Ovary (tissue), 9 donors: ENCODE measurements around the gene PRR20G. TPM values are rescaled to one million over a fixed set of nuclear protein-coding genes. Genes with fewer than 3 reads are reported as not detected.

Source experiments
- DNase-seq, 5 donors: peaks; one replicate each; pipeline ENCODE4 v3.0.0-alpha.2; 2019 to 2020
- H3K27ac ChIP-seq, 2 donors: fragments of 200-600 bp; one replicate each; pipeline versions ENCODE4 v1.5.1 to v1.8.0; 2019 to 2022
- H3K27me3 ChIP-seq: fragments of 200-600 bp; one replicate; pipeline ENCODE4 v1.8.0; 2022
- H3K36me3 ChIP-seq: fragments of 200-600 bp; sonication (generic); one replicate; pipeline ENCODE4 v1.5.1; 2019
- H3K4me1 ChIP-seq: one replicate; pipeline ENCODE4 v1.8.1; 2013; ENCODE audit warnings: mild to moderate bottlenecking, moderate library complexity; ENCODE audit not compliant: insufficient read depth
- H3K4me3 ChIP-seq: fragments of 200-600 bp; sonication (generic); one replicate; pipeline ENCODE4 v1.5.1; 2017
- H3K9me3 ChIP-seq, 2 donors: fragments of 200-600 bp in 1 of 2; sonication (generic) in 1 of 2; one replicate each; pipeline versions ENCODE4 v1.5.1 to v1.8.1; 2013 to 2019; ENCODE audit warnings: mild to moderate bottlenecking in 1 of 2, moderate library complexity in 1 of 2
- CTCF ChIP-seq, 3 donors: fragments of 450-650 bp in 2 of 3; fragments of 200-600 bp in 1 of 3; IDR thresholded peaks; one replicate each; pipeline versions ENCODE4 v1.5.1 to v1.8.0; 2016 to 2022; ENCODE audit warnings: antibody characterized with exemption in 3 of 3, mild to moderate bottlenecking in 1 of 3
- EP300 ChIP-seq: sonication (generic); formaldehyde crosslinking; IDR thresholded peaks from one replicate; pipeline ENCODE4 v1.6.1; 2017; ENCODE audit warnings: antibody characterized with exemption
- POLR2A ChIP-seq: fragments of 450-650 bp; IDR thresholded peaks from one replicate; pipeline ENCODE4 v1.6.1; 2017; ENCODE audit warnings: antibody characterized with exemption, mild to moderate bottlenecking, moderate library complexity
- WGBS, 3 donors: extraction: QIAGEN DNeasy Blood & Tissue Kit in 1 of 3; methylation state at CpG; one replicate each; pipeline versions ENCODE4 v1.1.5 to v1.1.7; 2013 to 2017; 5-methylcytosine and 5-hydroxymethylcytosine counted together
- intact Hi-C, 4 donors: fragments of 100-400 bp; cut with DNase I; formaldehyde crosslinking; loops; one replicate each; pipeline versions ENCODE4 v1.11.0 to v1.15.1; 2022 to 2023
- polyA plus RNA-seq, 2 donors: library from polyadenylated mRNA; stranded (reverse); fragments of 200-250 nt in 1 of 2; fragments of 350-450 nt in 1 of 2; fragmentation: Illumina TruSeq in 1 of 2; extraction: RNeasy Lipid Tissue Mini Kit (QIAGEN cat#74804) in 1 of 2; gene quantifications; one replicate each; pipeline ENCODE4 v1.2.3, GENCODE V29; 2013 to 2014
- total RNA-seq, 7 donors: library from RNA; depleted of rRNA in 2 of 7; stranded (reverse); fragments of >200 nt in 2 of 7; fragmentation: NEBNext Ultra II Directional in 3 of 7; extraction: Animal tissue kit (Norgen Biotek cat#: 25700) in 3 of 7; gene quantifications; one replicate each; pipeline versions ENCODE4 v1.1.0 to v1.2.4, GENCODE V29; 2016 to 2023
- donor health status: DM: no; HTN: no; CAD: no; lungs with moderate emphysema.
- donor health status: DM: no; HTN: no; CAD: no.
- donor health status: Bipolar disorder and iron deficiency.
- donor health status: DM: yes; HTN: yes; CAD: no.
- donor health status: DM: no; HTN: no; CAD: no.
- donor health status: DM: yes; HTN: yes; CAD: no.

Gene PRR20G
- total and polyA plus RNA-seq, 9 donors, result not detected

- DNase-seq, result no peak
- Histone ChIP-seq H3K9me3 (no peaks in the 10 kb centered on the region), H3K27me3 (no peaks in the 10 kb centered on the region), H3K4me3 (no peak overlapping the region), H3K27ac (no peak overlapping the region), H3K4me1 (no peaks in the 10 kb centered on the region), H3K36me3 (no peaks in the 10 kb centered on the region)
- no peak for TF ChIP-seq EP300
- no peak for TF ChIP-seq POLR2A
- TF ChIP-seq CTCF (IDR thresholded peaks at IDR 0.05), result no peak
- intact Hi-C loops, result no loop called here
- 58 to 79% (median 71%) methylated on average over 4 of the region's 4 CpGs for WGBS, 3 donors
Observed at GRCh38 chr3:127255516-127255915, 32.3 kb downstream of the PRR20G start.

- Histone ChIP-seq H3K4me1 (no peaks in the 10 kb centered on the region), H3K27ac (no peak overlapping the region), H3K4me3 (no peak overlapping the region), H3K9me3 (no peaks in the 10 kb centered on the region), H3K27me3 (no peaks in the 10 kb centered on the region), H3K36me3 (no peaks in the 10 kb centered on the region)
- 79 to 85% (median 80%) methylated on average over 9 of the region's 9 CpGs for WGBS, 3 donors
- DNase-seq, result no peak
- TF ChIP-seq EP300 (no peak), CTCF (IDR thresholded peaks at IDR 0.05) (no peak), POLR2A (no peak)
- intact Hi-C loops, result no loop called here
Observed at GRCh38 chr3:127254730-127255129, 33.1 kb downstream of the PRR20G start.

- Histone ChIP-seq H3K36me3 (no peaks in the 10 kb centered on the region), H3K4me3 (no peak overlapping the region)
- DNase-seq, result no peak
Observed at GRCh38 chr3:127254033-127254644, 33.7 kb downstream of the PRR20G start.

GRCh38 chr3:127253491-127253890 lies 34.4 kb downstream of the PRR20G start:
- TF ChIP-seq CTCF (IDR thresholded peaks at IDR 0.05), result no peak
- Histone ChIP-seq H3K27me3 (no peaks in the 10 kb centered on the region), H3K36me3 (no peaks in the 10 kb centered on the region), H3K4me1 (no peaks in the 10 kb centered on the region), H3K9me3 (no peaks in the 10 kb centered on the region), H3K27ac (no peak overlapping the region), H3K4me3 (no peak overlapping the region)
- WGBS, 3 donors, result 81 to 88% (median 85%) methylated on average over 7 of the region's 7 CpGs
- no peak for DNase-seq
- intact Hi-C loops, result no loop called here

More at GRCh38 chr3:127254033-127254644, 33.7 kb downstream of the PRR20G start:
- Histone ChIP-seq H3K27me3 (no peaks in the 10 kb centered on the region), H3K27ac (no peak overlapping the region), H3K9me3 (no peaks in the 10 kb centered on the region), H3K4me1 (no peaks in the 10 kb centered on the region)
- no peak for TF ChIP-seq POLR2A
- 56 to 66% (median 59%) methylated on average over 9 to 10 of the region's 10 CpGs for WGBS, 3 donors
- intact Hi-C loops, result no loop called here

GRCh38 chr3:127252446-127252845 lies 35.4 kb downstream of the PRR20G start:
- WGBS, 3 donors, result 7 to 21% (median 16%) methylated on average over 2 of the region's 2 CpGs
- Histone ChIP-seq H3K4me3 (no peak overlapping the region), H3K36me3 (no peaks in the 10 kb centered on the region), H3K27me3 (no peaks in the 10 kb centered on the region), H3K27ac (no peak overlapping the region), H3K4me1 (no peaks in the 10 kb centered on the region), H3K9me3 (no peaks in the 10 kb centered on the region)
- intact Hi-C loops, result no loop called here
- DNase-seq, result no peak
- TF ChIP-seq CTCF (IDR thresholded peaks at IDR 0.05) (no peak), POLR2A (no peak), EP300 (no peak)
